HG03520 (cell line): Measurements from ENCODE around the gene PLA2G4F.

Source experiments
- ATAC-seq: cut with Tn5 transposase; IDR thresholded peaks from one replicate; pipeline ENCODE4 v1.9.1; 2021; ENCODE audit warnings: mild to moderate bottlenecking, moderate library complexity; ENCODE audit not compliant: unreplicated experiment

PLA2G4F gene

GRCh38 chr15:42156243-42156922 lies at the start of gene PLA2G4F:
TSS of gene PLA2G4F (minus strand) at chr15:42156636. CDS start at chr15:42156549, 87 bp downstream.
- no peak for ATAC-seq

GRCh38 chr15:42203891-42204290 lies 47.5 kb upstream of the PLA2G4F start:
- ATAC-seq = no peak

GRCh38 chr15:42202653-42203052 lies 46.2 kb upstream of the PLA2G4F start:
- no peak for ATAC-seq

- ATAC-seq = no peak
These were observed 45.4 kb upstream of the PLA2G4F start for GRCh38 chr15:42201801-42202200.

GRCh38 chr15:42199126-42199525 lies 42.7 kb upstream of the PLA2G4F start:
- ATAC-seq = no peak

- no peak for ATAC-seq
These were observed 42.1 kb upstream of the PLA2G4F start for GRCh38 chr15:42198516-42198915.

GRCh38 chr15:42194513-42194912 lies 38.1 kb upstream of the PLA2G4F start:
- ATAC-seq = no peak

- no peak for ATAC-seq
These were observed 36.9 kb upstream of the PLA2G4F start for GRCh38 chr15:42193383-42193782.

GRCh38 chr15:42191610-42192346 lies 35.3 kb upstream of the PLA2G4F start:
- no peak for ATAC-seq

GRCh38 chr15:42190370-42190769 lies 33.9 kb upstream of the PLA2G4F start:
- ATAC-seq = no peak

GRCh38 chr15:42185801-42186200 lies 29.4 kb upstream of the PLA2G4F start:
- no peak for ATAC-seq

- ATAC-seq = no peak
These were observed 28.3 kb upstream of the PLA2G4F start for GRCh38 chr15:42184736-42185135.

- ATAC-seq = no peak
These were observed 27.9 kb upstream of the PLA2G4F start for GRCh38 chr15:42184296-42184695.

GRCh38 chr15:42182961-42183360 lies 26.5 kb upstream of the PLA2G4F start:
- ATAC-seq = no peak

- no peak for ATAC-seq
These were observed 26.0 kb upstream of the PLA2G4F start for GRCh38 chr15:42182328-42182886.

GRCh38 chr15:42178056-42178455 lies 21.6 kb upstream of the PLA2G4F start:
- no peak for ATAC-seq

GRCh38 chr15:42175671-42176070 lies 19.2 kb upstream of the PLA2G4F start:
- no peak for ATAC-seq

GRCh38 chr15:42172475-42172874 lies 16.0 kb upstream of the PLA2G4F start:
- ATAC-seq = no peak

- ATAC-seq = no peak
These were observed 15.4 kb upstream of the PLA2G4F start for GRCh38 chr15:42171795-42172194.

GRCh38 chr15:42171122-42171521 lies 14.7 kb upstream of the PLA2G4F start:
- ATAC-seq = no peak

GRCh38 chr15:42166225-42166940 lies 9.9 kb upstream of the PLA2G4F start:
- ATAC-seq = no peak
